ENCODE measurements around the gene KCNIP3. TPM values are rescaled to one million over a fixed set of nuclear protein-coding genes. Genes with fewer than 3 reads are reported as not detected.

The KCNIP3 gene
- total and polyA plus RNA-seq, 12 donors = 2.1 to 8.0 (median 3.9) TPM

DNA sequence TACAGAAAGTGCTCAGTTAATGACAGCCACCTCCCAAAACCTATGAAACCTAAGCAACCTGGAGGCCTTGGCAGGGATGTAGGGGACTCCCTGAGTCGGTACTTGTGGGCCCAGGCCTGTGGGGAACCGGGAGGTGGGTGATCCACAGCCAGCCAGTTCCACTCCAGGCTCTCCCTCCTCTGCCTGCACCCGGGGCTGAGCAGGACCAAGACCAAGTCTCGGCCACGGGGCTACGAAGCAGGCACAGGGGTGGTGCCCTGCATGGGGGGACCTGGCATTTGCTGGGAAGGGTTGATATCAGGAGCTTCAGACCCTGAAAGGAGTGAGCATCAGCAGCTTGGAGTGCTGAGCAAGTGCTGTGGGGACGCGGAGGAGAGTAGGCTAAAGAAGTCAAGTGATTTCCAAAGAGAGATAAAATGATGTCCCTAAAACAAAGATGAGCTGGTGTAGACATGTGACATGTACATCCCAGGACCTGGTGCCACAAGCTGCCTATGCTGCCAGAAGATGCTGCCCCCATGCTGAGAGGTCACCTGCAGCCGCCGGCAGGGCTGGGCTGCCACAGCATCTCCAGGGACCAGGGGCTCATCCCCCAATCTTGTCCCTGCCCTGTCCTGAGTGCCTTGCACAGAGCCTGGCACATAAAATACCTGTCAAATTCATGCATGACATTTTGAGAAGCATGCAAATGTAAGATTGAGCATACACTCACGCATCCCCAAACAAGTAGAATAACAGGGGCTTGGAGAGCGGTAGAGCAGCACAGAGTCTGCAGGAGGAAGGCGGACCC lies 21.5 kb downstream of the KCNIP3 start:
- DNase-seq (no peak), ATAC-seq (no peak)
- TF ChIP-seq, protein P1, sequence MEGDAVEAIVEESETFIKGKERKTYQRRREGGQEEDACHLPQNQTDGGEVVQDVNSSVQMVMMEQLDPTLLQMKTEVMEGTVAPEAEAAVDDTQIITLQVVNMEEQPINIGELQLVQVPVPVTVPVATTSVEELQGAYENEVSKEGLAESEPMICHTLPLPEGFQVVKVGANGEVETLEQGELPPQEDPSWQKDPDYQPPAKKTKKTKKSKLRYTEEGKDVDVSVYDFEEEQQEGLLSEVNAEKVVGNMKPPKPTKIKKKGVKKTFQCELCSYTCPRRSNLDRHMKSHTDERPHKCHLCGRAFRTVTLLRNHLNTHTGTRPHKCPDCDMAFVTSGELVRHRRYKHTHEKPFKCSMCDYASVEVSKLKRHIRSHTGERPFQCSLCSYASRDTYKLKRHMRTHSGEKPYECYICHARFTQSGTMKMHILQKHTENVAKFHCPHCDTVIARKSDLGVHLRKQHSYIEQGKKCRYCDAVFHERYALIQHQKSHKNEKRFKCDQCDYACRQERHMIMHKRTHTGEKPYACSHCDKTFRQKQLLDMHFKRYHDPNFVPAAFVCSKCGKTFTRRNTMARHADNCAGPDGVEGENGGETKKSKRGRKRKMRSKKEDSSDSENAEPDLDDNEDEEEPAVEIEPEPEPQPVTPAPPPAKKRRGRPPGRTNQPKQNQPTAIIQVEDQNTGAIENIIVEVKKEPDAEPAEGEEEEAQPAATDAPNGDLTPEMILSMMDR (IDR thresholded peaks at IDR 0.05) = no peak
- Histone ChIP-seq H3K27me3 (peaks cover 0 to 13% (median 0%) of the 10 kb centered on the region in 7 donors), H3K36me3 (no peaks in the 10 kb centered on the region), H3K27ac (no peak overlapping the region), H3K9me3 (no peaks in the 10 kb centered on the region), H3K4me3 (no peak overlapping the region), H3K4me1 (no peaks in the 10 kb centered on the region)
- WGBS, 2 donors = 83 to 86% methylated on average over 13 of the region's 13 CpGs
- intact Hi-C loops (cut with DNase I) = loop anchor here in 7 of 10 donors (5.0 to 10.0 kb wide), 4 partner anchors 84 to 126 kb away; no protein-coding TSS in a partner anchor

DNA sequence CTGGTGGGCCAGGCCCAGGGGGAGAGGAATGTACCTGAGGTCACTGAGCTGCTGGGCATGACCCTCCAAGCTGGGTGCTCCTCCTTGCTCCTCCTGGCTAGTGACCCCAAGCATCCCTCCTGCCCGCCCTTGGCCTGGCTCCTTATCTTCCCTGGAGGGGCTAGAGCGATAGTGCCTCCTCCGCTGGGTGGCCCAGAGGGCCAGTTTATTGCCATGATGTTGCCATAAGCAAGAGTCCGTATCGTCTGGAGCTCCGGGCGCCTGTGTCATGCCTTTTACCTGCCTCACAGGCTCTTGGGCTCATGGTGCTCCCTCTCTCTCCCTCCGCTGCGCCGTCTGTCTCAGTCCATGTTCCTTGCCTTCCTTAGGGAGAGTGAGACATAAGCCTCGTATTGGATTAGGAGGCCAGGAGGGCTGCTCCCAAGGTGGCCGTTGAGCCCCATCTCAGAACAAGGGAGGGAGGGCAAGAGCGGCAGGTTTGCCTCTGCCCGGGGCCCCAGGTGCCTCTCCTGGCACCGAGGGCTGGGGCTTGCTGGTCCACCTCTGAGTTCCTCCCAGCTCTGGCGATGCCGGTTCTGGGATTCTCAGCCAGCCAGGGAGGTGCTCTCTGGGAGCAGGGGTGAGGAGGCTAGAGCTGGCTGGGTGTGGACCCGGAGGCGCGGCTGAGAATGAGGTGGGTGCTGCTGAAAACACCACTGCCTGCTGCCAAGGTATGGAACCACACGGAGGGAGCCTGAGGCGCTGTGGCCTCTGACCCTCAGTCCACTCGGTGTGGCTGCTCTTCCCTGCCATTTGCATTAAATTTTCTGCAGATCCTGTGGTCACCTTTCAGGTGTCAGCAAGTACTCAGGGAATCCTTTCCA lies 22.6 kb downstream of the KCNIP3 start:
- Histone ChIP-seq H3K4me1 (no peaks in the 10 kb centered on the region), H3K27me3 (peaks cover 0 to 8% (median 0%) of the 10 kb centered on the region in 7 donors), H3K27ac (no peak overlapping the region), H3K9me3 (no peaks in the 10 kb centered on the region), H3K36me3 (no peaks in the 10 kb centered on the region), H3K4me3 (no peak overlapping the region)
- WGBS, 2 donors = 84 to 86% methylated on average over 23 of the region's 23 CpGs
- TF ChIP-seq, protein P1 (IDR thresholded peaks at IDR 0.05) = no peak
- ATAC-seq (no peak), DNase-seq (no peak)
- intact Hi-C loops (cut with DNase I) = loop anchor here in 7 of 10 donors (5.0 to 10.0 kb wide), 4 partner anchors 85 to 127 kb away; no protein-coding TSS in a partner anchor

DNA sequence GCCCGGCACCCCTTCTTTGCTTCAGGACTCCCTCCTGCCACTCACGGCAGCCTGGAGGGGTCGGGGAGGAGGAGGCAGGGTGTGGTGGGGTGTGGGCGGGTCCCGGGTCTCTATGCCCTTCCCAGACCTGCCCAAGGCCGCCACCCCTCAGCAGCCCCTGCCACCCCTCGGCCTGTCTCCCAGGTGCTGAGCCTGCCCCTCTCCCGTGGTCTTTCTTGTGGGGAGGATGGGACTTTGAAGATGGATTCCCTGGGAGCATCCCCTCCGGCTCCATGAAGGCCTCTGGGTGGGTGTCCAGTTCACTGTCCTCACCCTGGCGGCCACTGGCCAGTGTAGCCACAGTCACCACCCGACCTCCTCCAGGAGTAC lies 23.2 kb downstream of the KCNIP3 start:
- no peak for DNase-seq
- Histone ChIP-seq H3K27ac (no peak overlapping the region), H3K36me3 (no peaks in the 10 kb centered on the region), H3K4me1 (no peaks in the 10 kb centered on the region), H3K9me3 (no peaks in the 10 kb centered on the region), H3K27me3 (peaks cover 0 to 5% (median 0%) of the 10 kb centered on the region in 7 donors), H3K4me3 (no peak overlapping the region)
- 73 to 76% methylated on average over 11 of the region's 11 CpGs for WGBS, 2 donors
- ATAC-seq = no peak
- TF ChIP-seq, protein P1 (IDR thresholded peaks at IDR 0.05) = no peak
- intact Hi-C loops (cut with DNase I) = no loop called here

DNA sequence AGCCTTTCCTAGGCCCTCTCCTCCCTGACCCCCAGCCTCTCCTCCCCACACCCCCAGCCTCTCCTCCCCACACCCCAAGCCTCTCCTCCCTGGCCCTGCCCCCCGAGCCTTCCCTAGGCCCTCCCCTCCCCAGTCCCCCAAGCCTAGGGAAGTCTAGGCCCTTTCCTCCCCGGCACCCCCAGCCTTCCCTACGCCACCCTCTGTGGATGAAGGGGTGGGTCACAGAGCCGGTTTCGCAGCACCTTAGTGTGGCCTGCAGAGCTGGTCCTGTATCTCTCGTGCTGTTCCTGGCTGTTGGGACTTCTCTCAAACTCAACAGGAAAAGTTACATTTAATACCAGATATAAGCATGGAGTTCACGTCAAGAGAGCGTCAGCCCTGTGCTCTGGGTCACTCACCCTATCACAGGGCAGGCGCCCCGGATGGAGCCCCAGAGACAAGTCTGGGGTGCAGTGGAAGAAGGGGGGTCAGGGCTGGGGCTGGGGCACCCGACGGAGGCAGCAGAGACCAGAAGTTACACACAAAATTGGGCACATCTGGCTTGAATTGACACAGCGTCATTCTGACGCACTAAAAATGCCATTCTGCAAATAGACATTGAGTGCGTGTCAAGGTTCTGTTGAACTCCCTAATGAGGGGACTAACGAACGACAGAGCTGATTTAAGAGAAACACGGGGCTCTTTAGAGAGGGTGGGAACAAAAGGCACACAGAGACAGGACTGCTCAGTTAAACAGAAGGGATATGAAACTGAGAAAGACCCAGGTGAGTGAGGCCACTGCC lies 24.0 kb downstream of the KCNIP3 start:
- DNase-seq = no peak
- intact Hi-C loops (cut with DNase I) = no loop called here
- 77 to 79% methylated on average over 18 of the region's 18 CpGs for WGBS, 2 donors

More for the DNA sequence above, 24.0 kb downstream of the KCNIP3 start:
- ATAC-seq = no peak
- Histone ChIP-seq H3K4me1 (no peaks in the 10 kb centered on the region), H3K4me3 (no peak overlapping the region), H3K9me3 (no peaks in the 10 kb centered on the region), H3K27me3 (peaks cover 0 to 5% (median 0%) of the 10 kb centered on the region in 7 donors), H3K36me3 (no peaks in the 10 kb centered on the region), H3K27ac (no peak overlapping the region)
- TF ChIP-seq, protein P1 (IDR thresholded peaks at IDR 0.05) = no peak
